ENCODE results near the gene MID1.

Gene MID1

GRCh38 chrX:10416424-10416823 lies 204.0 kb downstream of the MID1 start:
- ATAC-seq (ENCODE audit: low read depth), result no peak
- Histone ChIP-seq H3K27me3 (ENCODE audit: insufficient read depth, poor library complexity, severe bottlenecking) (no peaks in the 10 kb centered on the region), H3K4me1 (ENCODE audit: insufficient read depth, poor library complexity, severe bottlenecking) (no peaks in the 10 kb centered on the region), H3K9me3 (ENCODE audit: severe bottlenecking) (no peaks in the 10 kb centered on the region), H3K27ac (ENCODE audit: poor library complexity, severe bottlenecking) (no peak overlapping the region), H3K4me3 (ENCODE audit: severe bottlenecking) (no peak overlapping the region), H3K36me3 (ENCODE audit: low read depth) (no peaks in the 10 kb centered on the region)
- TF ChIP-seq CTCF (IDR thresholded peaks at IDR 0.05; ENCODE audit: poor library complexity, severe bottlenecking), result no peak
- DNase-seq (ENCODE audit: low spot score), result no peak

- Histone ChIP-seq H3K4me1 (ENCODE audit: insufficient read depth, poor library complexity, severe bottlenecking) (no peaks in the 10 kb centered on the region), H3K27ac (ENCODE audit: poor library complexity, severe bottlenecking) (no peak overlapping the region), H3K36me3 (ENCODE audit: low read depth) (no peaks in the 10 kb centered on the region), H3K9me3 (ENCODE audit: severe bottlenecking) (no peaks in the 10 kb centered on the region), H3K27me3 (ENCODE audit: insufficient read depth, poor library complexity, severe bottlenecking) (no peaks in the 10 kb centered on the region), H3K4me3 (ENCODE audit: severe bottlenecking) (no peak overlapping the region)
- TF ChIP-seq CTCF (IDR thresholded peaks at IDR 0.05; ENCODE audit: poor library complexity, severe bottlenecking), result no peak
- ATAC-seq (ENCODE audit: low read depth) (no peak), DNase-seq (ENCODE audit: low spot score) (no peak)
Measured at GRCh38 chrX:10415306-10416001, 204.9 kb downstream of the MID1 start.

DNA sequence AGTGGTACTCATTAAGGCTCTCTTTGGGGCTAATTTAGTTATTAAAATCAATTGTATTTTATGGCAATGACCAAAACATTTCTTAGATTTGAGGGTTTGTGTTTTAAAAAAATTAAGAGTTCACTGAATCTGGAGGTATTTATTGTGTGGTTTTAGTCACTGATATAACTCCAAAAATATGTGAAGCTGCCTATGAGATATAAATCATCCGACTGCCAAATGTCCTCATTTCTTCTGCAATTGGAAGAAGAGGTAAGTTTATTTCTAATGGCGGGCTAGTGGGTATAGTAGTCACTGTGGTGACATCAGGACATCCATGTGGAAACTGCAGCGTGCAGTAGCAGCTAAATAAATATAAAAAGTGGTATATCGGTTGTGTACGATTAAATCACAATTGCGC lies 205.5 kb downstream of the MID1 start:
- Histone ChIP-seq H3K27ac (ENCODE audit: poor library complexity, severe bottlenecking) (no peak overlapping the region), H3K27me3 (ENCODE audit: insufficient read depth, poor library complexity, severe bottlenecking) (no peaks in the 10 kb centered on the region)
- DNase-seq (ENCODE audit: low spot score), result no peak

GRCh38 chrX:10414156-10414824 lies 206.1 kb downstream of the MID1 start:
- Histone ChIP-seq H3K27me3 (ENCODE audit: insufficient read depth, poor library complexity, severe bottlenecking) (no peaks in the 10 kb centered on the region), H3K4me1 (ENCODE audit: insufficient read depth, poor library complexity, severe bottlenecking) (no peaks in the 10 kb centered on the region), H3K9me3 (ENCODE audit: severe bottlenecking) (no peaks in the 10 kb centered on the region), H3K27ac (ENCODE audit: poor library complexity, severe bottlenecking) (no peak overlapping the region), H3K4me3 (ENCODE audit: severe bottlenecking) (no peak overlapping the region), H3K36me3 (ENCODE audit: low read depth) (no peaks in the 10 kb centered on the region)
- no peak for TF ChIP-seq CTCF (IDR thresholded peaks at IDR 0.05; ENCODE audit: poor library complexity, severe bottlenecking)
- ATAC-seq (ENCODE audit: low read depth) (no peak), DNase-seq (ENCODE audit: low spot score) (no peak)

More for the DNA sequence above, 205.5 kb downstream of the MID1 start:
- TF ChIP-seq CTCF (IDR thresholded peaks at IDR 0.05; ENCODE audit: poor library complexity, severe bottlenecking), result no peak
- no peaks in the 10 kb centered on the region for H3K4me1 ChIP-seq (ENCODE audit: insufficient read depth, poor library complexity, severe bottlenecking)
- ATAC-seq (ENCODE audit: low read depth), result no peak
- no peaks in the 10 kb centered on the region for H3K9me3 ChIP-seq (ENCODE audit: severe bottlenecking)
- H3K4me3 ChIP-seq (ENCODE audit: severe bottlenecking), result no peak overlapping the region
- no peaks in the 10 kb centered on the region for H3K36me3 ChIP-seq (ENCODE audit: low read depth)

DNA sequence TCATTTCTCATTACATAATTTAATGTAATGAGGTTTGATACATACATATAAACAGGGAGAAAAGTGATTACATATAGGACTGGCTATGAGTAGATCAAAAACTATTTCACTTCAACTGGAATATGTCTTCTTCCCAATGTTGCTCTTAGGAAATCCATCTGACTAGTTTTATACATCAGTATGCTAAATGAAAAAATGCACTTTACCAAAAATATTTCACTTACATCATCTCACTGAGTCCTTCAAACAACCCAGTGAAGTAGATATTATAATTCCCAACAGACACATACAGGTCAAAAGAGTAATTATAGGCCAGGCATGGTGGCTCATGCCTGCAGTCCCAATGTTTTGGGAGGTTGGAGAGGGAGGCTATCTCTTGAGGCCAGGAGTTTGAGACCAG lies 215.9 kb downstream of the MID1 start:
- H3K4me3 ChIP-seq (ENCODE audit: severe bottlenecking), result no peak overlapping the region
- H3K27me3 ChIP-seq (ENCODE audit: insufficient read depth, poor library complexity, severe bottlenecking), result no peaks in the 10 kb centered on the region
- no peak overlapping the region for H3K27ac ChIP-seq (ENCODE audit: poor library complexity, severe bottlenecking)
- no peak for TF ChIP-seq CTCF (IDR thresholded peaks at IDR 0.05; ENCODE audit: poor library complexity, severe bottlenecking)
- no peak for ATAC-seq (ENCODE audit: low read depth)
- H3K36me3 ChIP-seq (ENCODE audit: low read depth), result no peaks in the 10 kb centered on the region
- no peak for DNase-seq (ENCODE audit: low spot score)
- H3K9me3 ChIP-seq (ENCODE audit: severe bottlenecking), result no peaks in the 10 kb centered on the region
- H3K4me1 ChIP-seq (ENCODE audit: insufficient read depth, poor library complexity, severe bottlenecking), result no peaks in the 10 kb centered on the region

Measured in RWPE2 (cell line).